LNCaP clone FGC (cell line): ENCODE results near the gene NCOR1.
A peak's percentile ranks its signal among the peaks of the same experiment; 100 is the strongest.

ENCODE experiments used
- DNase-seq: peaks from one replicate; pipeline ENCODE4 v3.0.0-alpha.2; 2011; ENCODE audit warnings: low read depth
- H3K4me3 ChIP-seq: 2 replicates; pipeline ENCODE4 v1.5.1; 2011; ENCODE audit warnings: mild to moderate bottlenecking, low read depth, low read length, control low read depth
- TF ChIP-seq, protein P1 (sequence below): IDR thresholded peaks from 2 replicates; pipeline ENCODE4 v1.5.1; 2012; ENCODE audit warnings: mild to moderate bottlenecking; ENCODE audit not compliant: control insufficient read depth, insufficient read depth; ENCODE audit errors: extremely low read depth

Gene NCOR1

DNA sequence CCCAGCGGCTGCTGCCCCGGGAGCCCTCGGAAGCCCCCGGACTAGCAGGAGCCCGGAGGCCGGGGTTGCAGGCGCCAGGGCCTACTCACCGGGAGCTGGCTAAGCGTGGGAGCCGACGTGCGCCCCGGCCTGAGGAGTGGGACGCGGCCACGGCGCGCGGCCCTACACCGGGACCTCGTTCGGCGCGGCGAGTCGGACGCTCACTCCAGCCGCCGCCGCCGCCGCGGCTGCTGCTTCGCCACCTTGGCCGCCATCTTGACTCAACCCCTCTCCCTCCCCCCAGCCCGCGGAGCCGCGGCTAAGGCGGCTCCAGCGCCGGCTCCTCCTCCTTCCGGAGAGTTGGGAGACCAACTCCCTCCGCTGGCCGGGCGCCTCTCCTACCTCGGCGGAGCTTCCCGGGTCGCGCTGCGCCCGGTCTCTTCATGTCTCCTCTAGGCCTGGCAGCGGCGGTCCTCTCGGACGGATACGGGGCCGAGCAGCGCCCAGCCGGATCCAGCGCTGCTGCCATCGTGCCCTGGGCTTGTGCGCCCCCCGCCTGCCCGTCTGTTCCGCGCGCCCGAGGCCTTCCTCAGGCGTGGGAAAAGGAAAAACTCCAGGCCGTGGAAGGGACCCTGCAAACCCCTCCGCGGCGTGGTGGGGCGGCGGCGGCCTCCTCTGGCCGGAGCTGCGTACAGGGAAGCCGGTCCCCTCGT is at the start of gene NCOR1:
NCOR1 (minus strand) TSS at position 262 of the 692 bp plus-strand sequence. CDS start 20,965 bp downstream, outside the sequence.
- peak within 1 kb of the TSS; percentile 89 for H3K4me3 ChIP-seq
- peak; percentile 82 for DNase-seq
- TF ChIP-seq, protein P1, sequence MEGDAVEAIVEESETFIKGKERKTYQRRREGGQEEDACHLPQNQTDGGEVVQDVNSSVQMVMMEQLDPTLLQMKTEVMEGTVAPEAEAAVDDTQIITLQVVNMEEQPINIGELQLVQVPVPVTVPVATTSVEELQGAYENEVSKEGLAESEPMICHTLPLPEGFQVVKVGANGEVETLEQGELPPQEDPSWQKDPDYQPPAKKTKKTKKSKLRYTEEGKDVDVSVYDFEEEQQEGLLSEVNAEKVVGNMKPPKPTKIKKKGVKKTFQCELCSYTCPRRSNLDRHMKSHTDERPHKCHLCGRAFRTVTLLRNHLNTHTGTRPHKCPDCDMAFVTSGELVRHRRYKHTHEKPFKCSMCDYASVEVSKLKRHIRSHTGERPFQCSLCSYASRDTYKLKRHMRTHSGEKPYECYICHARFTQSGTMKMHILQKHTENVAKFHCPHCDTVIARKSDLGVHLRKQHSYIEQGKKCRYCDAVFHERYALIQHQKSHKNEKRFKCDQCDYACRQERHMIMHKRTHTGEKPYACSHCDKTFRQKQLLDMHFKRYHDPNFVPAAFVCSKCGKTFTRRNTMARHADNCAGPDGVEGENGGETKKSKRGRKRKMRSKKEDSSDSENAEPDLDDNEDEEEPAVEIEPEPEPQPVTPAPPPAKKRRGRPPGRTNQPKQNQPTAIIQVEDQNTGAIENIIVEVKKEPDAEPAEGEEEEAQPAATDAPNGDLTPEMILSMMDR: peak; percentile 35

DNA sequence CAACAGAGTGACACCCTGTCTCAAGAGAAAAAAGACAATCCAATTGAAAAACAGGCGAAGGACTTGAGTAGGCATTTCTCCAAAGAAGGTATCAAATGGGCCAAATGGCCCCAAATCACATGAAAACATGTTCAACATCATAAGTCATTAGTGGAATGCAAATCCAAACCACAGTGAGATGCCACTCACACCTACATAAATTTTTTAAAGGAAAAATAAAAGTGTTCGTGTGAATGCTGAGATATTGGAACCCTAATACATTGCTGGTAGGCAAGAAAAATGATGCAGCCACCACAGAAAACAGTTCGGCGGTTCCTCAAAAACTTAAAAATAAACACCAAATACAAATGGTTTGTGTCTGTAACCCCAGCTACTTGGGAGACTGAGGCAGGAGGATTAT is 46.9 kb upstream of the NCOR1 start:
- H3K4me3 ChIP-seq: no peak overlapping the region
- TF ChIP-seq, protein P1: no peak
- DNase-seq: no peak

DNA sequence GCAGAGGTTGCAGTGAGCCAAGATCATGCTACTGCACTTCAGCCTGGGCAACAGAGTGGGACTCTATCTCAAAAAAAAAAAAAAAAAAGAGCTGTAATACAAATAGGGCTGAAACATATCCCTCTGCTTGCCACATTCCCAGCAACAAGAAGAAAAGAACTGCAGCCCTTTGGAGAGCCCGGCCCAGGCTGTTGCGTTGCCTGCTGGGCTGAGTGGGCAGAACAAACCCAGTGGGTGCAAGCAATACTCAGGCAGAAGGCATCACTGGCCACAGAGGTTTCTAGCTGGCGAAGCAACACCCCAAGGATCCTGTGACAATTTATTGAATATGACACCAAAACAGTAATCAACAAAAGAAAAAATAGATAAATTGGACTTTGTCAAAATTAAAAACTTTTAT is 45.7 kb upstream of the NCOR1 start:
- TF ChIP-seq, protein P1: no peak
- no peak overlapping the region for H3K4me3 ChIP-seq
- DNase-seq: no peak

DNA sequence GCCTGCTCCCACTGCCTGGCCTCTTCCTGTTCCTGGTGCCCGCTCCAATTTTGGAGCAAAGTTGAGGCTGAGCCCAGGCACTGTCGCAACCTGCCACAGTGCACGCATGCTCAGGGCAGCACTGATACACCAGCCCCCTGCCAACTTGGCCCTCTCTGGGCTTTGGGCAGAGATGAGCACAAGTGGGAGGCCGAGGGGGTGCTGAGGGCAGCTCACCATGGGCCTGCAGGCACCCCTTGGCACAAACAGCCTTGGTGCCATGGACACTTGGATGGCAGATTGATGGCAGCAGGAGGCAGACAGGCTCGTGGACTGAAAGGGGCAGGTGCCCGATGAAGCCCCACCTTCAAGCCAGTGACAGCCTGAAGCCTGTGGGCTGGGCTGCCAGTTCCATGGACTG is 44.6 kb upstream of the NCOR1 start:
- no peak for DNase-seq
- TF ChIP-seq, protein P1: no peak
- no peak overlapping the region for H3K4me3 ChIP-seq

DNA sequence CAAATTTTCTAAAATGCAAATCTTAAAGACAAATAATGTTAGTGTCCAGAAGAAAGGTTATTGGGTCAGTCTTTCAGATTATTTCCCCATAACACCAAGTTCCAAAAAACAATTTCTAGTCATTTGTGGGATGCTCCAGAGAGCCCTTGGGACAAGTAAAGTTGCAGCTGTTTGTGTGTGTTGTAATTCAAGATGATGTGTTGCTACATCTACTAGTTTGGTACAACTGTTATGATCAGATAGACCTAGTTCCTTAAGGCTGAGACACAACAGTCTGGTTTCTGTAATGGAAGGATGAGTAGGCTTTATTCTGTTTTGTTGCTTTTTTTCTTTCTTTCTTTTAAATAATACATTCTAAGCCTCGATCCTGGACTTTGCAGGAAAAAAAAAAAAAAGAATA is 43.6 kb upstream of the NCOR1 start:
- no peak for DNase-seq
- TF ChIP-seq, protein P1: no peak
- H3K4me3 ChIP-seq: no peak overlapping the region

DNA sequence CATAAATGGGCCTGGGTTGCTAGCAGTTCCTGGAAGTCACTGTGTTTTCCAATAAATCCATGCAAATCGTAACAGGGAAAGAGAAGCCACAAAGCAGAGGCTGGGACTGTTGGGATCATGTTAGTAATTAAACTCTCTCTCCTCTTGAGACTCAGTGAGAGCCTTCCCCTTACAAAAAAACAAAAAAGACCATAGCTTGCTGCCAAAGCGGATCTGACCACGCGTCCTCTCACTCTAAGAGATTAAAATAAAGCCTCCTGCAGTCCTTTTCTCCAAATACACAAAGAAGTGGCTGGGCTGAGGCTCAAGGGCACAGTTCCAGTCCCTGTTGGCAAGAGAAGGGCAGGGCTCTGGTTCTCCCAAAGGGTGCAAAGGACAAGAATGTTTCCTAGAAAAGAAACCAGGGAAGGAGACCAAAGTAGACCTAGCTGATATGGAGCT is 40.2 kb upstream of the NCOR1 start:
- TF ChIP-seq, protein P1: no peak
- peak; percentile 23 for DNase-seq
- H3K4me3 ChIP-seq: peak overlapping the region; percentile 11; the same call in 1 of the 2 replicates
